Fibroblast of lung (primary cell): ENCODE measurements around the gene PPARG. TPM values are rescaled to one million over a fixed set of nuclear protein-coding genes. Genes with fewer than 3 reads are reported as not detected.

Source experiments
- DNase-seq, 2 donors: peaks; one replicate each; pipeline versions ENCODE4 v3.0.0 to v3.0.0-alpha.2; 2010; ENCODE audit warnings: low read depth in 2 of 2
- H2AFZ ChIP-seq: 2 replicates; pipeline ENCODE4 v1.5.1; 2012; ENCODE audit warnings: low read length, control low read depth, inconsistent platforms
- H3K27ac ChIP-seq: 2 replicates; pipeline ENCODE4 v1.5.1; 2011; ENCODE audit warnings: low read length, control low read depth; ENCODE audit not compliant: insufficient read depth
- H3K27me3 ChIP-seq: 2 replicates; pipeline ENCODE4 v1.5.1; 2011; ENCODE audit warnings: mild to moderate bottlenecking, low read length; ENCODE audit not compliant: control insufficient read depth, insufficient read depth
- H3K36me3 ChIP-seq: 2 replicates; pipeline ENCODE4 v1.5.1; 2011; ENCODE audit warnings: low read length; ENCODE audit not compliant: control insufficient read depth, insufficient read depth
- H3K4me1 ChIP-seq: 2 replicates; pipeline ENCODE4 v1.5.1; 2011; ENCODE audit warnings: low read length; ENCODE audit not compliant: control insufficient read depth, insufficient read depth; ENCODE audit errors: extremely low read depth
- H3K4me2 ChIP-seq: 2 replicates; pipeline ENCODE4 v1.5.1; 2011; ENCODE audit warnings: low read length, control low read depth; ENCODE audit not compliant: insufficient read depth; ENCODE audit errors: extremely low read depth
- H3K4me3 ChIP-seq, 4 experiments: fragments of 200-600 bp in 1 of 4; sonication (generic) in 1 of 4; replicated peaks in 1 of 4; 2 replicates each; pipeline ENCODE4 v1.5.1; 2011 to 2016; ENCODE audit warnings: low read length in 4 of 4, low read depth in 3 of 4, mild to moderate bottlenecking in 3 of 4, control low read depth in 2 of 4, inconsistent platforms in 1 of 4, mixed read lengths in 1 of 4; ENCODE audit not compliant: insufficient read depth in 1 of 4; ENCODE audit errors: control extremely low read depth in 1 of 4
- H3K79me2 ChIP-seq: 2 replicates; pipeline ENCODE4 v1.5.1; 2012; ENCODE audit warnings: mild to moderate bottlenecking, low read length, inconsistent platforms; ENCODE audit not compliant: control insufficient read depth, insufficient read depth
- H3K9ac ChIP-seq: 2 replicates; pipeline ENCODE4 v1.5.1; 2011; ENCODE audit warnings: mild to moderate bottlenecking, low read length, control low read depth; ENCODE audit not compliant: insufficient read depth
- H3K9me3 ChIP-seq: 2 replicates; pipeline ENCODE4 v1.5.1; 2012; ENCODE audit warnings: low read depth, low read length; ENCODE audit not compliant: control insufficient read depth, insufficient read depth
- H4K20me1 ChIP-seq: 2 replicates; pipeline ENCODE4 v1.5.1; 2011; ENCODE audit warnings: low read length; ENCODE audit not compliant: control insufficient read depth, insufficient read depth; ENCODE audit errors: extremely low read depth
- CTCF ChIP-seq, 2 donors: IDR thresholded peaks in 1 of 2; conservative IDR thresholded peaks in 1 of 2; 1 replicate in 1 of 2; 2 replicates in 1 of 2; pipeline ENCODE4 v1.5.1; 2011 to 2012; ENCODE audit warnings: low read length in 2 of 2, control low read depth in 1 of 2, inconsistent platforms in 1 of 2, low read depth in 1 of 2, mild to moderate bottlenecking in 1 of 2
- EZH2 ChIP-seq: IDR thresholded peaks from 2 replicates; pipeline ENCODE4 v1.5.1; 2012; ENCODE audit warnings: low read length, control low read depth, mild to moderate bottlenecking; ENCODE audit errors: missing control alignments
- polyA plus RNA-seq, 2 donors: library from polyadenylated mRNA; depleted of rRNA in 1 of 2; stranded (reverse) in 1 of 2; unstranded in 1 of 2; fragments of >200 nt; gene quantifications; 2 replicates each; pipeline ENCODE4 v1.2.1, GENCODE V29; 2011 to 2012; ENCODE audit warnings: missing spikeins in 1 of 2
- total RNA-seq: library from RNA; depleted of rRNA; stranded (reverse); fragments of >200 nt; gene quantifications from 2 replicates; pipeline ENCODE4 v1.2.1, GENCODE V29; 2014

Gene PPARG
- total and polyA plus RNA-seq, 2 donors (not counting 1 experiment from before 2014, with no cell fraction given) = 32.8 to 42.8 TPM

- no peak overlapping the region for H3K4me2 ChIP-seq
Observed at GRCh38 chr3:12392101-12392878, 103.4 kb downstream of the PPARG start.

GRCh38 chr3:12393894-12394293, 105.0 kb downstream of the PPARG start:
- H3K4me3 ChIP-seq = no peak overlapping the region
- H3K9me3 ChIP-seq = no peaks in the 10 kb centered on the region
- H3K79me2 ChIP-seq = no peaks in the 10 kb centered on the region
- no peak overlapping the region for H3K27ac ChIP-seq
- H2AFZ ChIP-seq = no peak overlapping the region
- TF ChIP-seq EZH2 = no peak
- no peak for TF ChIP-seq CTCF (conservative IDR thresholded peaks at IDR 0.05 in 1 of 2, IDR thresholded peaks at IDR 0.05 in 1 of 2; ENCODE audit: low read depth in 1 of 2, low read length in 2 of 2)
- H3K4me2 ChIP-seq = peak overlapping the region; percentile 19
- no peaks in the 10 kb centered on the region for H4K20me1 ChIP-seq
- peak; percentile 49 to 99 for DNase-seq
- peaks cover 6% of the 10 kb centered on the region for H3K4me1 ChIP-seq
- no peaks in the 10 kb centered on the region for H3K27me3 ChIP-seq
- no peak overlapping the region for H3K9ac ChIP-seq
- no peaks in the 10 kb centered on the region for H3K36me3 ChIP-seq

More at GRCh38 chr3:12392101-12392878, 103.4 kb downstream of the PPARG start:
- no peaks in the 10 kb centered on the region for H3K27me3 ChIP-seq
- H3K4me1 ChIP-seq = peaks cover 6% of the 10 kb centered on the region
- TF ChIP-seq CTCF (conservative IDR thresholded peaks at IDR 0.05 in 1 of 2, IDR thresholded peaks at IDR 0.05 in 1 of 2; ENCODE audit: low read depth in 1 of 2, low read length in 2 of 2) (no peak), EZH2 (no peak)
- DNase-seq = peak in 1 of 2 donors; percentile 40
- H3K36me3 ChIP-seq = no peaks in the 10 kb centered on the region
- H3K9ac ChIP-seq = no peak overlapping the region
- no peak overlapping the region for H3K27ac ChIP-seq
- H4K20me1 ChIP-seq = no peaks in the 10 kb centered on the region
- no peaks in the 10 kb centered on the region for H3K9me3 ChIP-seq
- no peak overlapping the region for H2AFZ ChIP-seq
- H3K79me2 ChIP-seq = no peaks in the 10 kb centered on the region
- H3K4me3 ChIP-seq = no peak overlapping the region

DNA sequence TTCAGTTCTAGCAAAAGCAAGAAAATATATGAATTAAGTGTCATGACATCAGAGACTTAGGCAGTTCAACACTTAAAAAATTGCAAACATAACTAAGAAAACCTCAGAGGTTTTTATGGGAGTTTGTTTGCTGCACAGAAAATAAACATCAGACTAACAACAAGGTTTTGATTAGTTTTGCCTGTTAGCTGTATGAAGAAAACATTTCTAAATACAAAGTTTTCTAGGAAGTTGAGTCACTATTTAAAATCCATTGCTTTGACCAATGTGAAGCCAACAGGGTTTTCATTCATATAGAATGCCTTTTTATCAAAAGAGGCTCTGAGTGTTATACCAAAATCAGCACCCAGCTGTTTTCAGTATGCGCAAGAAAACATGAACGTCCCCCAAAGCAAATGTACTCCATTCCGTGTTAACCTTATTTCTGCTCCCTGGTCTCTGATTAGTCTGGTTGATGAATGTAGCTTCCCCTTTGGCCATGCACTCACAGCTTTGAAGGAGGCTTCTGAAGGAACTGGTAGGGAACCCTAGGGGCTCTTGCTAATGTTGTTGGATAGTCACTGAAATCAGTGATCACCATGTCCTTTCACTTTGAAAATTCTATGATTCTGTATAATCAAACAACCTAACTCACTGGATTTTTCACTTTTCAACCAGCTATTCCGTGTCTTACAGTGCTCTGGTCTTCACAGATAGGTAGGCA, 105.8 kb downstream of the PPARG start:
- Histone ChIP-seq H3K27ac (no peak overlapping the region), H4K20me1 (no peaks in the 10 kb centered on the region), H3K4me1 (peaks cover 6% of the 10 kb centered on the region), H3K27me3 (no peaks in the 10 kb centered on the region), H2AFZ (no peak overlapping the region), H3K36me3 (no peaks in the 10 kb centered on the region), H3K4me3 (no peak overlapping the region), H3K4me2 (peak overlapping the region; percentile 21), H3K9me3 (no peaks in the 10 kb centered on the region), H3K79me2 (no peaks in the 10 kb centered on the region), H3K9ac (no peak overlapping the region)
- DNase-seq = peak in 1 of 2 donors; percentile 41
- TF ChIP-seq EZH2 (no peak), CTCF (conservative IDR thresholded peaks at IDR 0.05 in 1 of 2, IDR thresholded peaks at IDR 0.05 in 1 of 2; ENCODE audit: low read depth in 1 of 2, low read length in 2 of 2) (no peak)
